Peyer's patch (tissue), 4 donors: ENCODE measurements around the gene ATP2A2.

Experiments
- POLR2A ChIP-seq, 2 donors: fragments of 450-650 bp; IDR thresholded peaks; one replicate each; pipeline ENCODE4 v1.5.1; 2017; ENCODE audit warnings: antibody characterized with exemption in 2 of 2, mild to moderate bottlenecking in 2 of 2, moderate library complexity in 2 of 2
- TF ChIP-seq, protein P1 (sequence below), 6 experiments: fragments of 450-650 bp in 4 of 6; fragments of 200-600 bp in 2 of 6; sonication (generic) in 1 of 6; IDR thresholded peaks; one replicate each; pipeline ENCODE4 v1.5.1; 2017 to 2019; ENCODE audit warnings: antibody characterized with exemption in 6 of 6, mild to moderate bottlenecking in 3 of 6, moderate library complexity in 1 of 6

DNA sequence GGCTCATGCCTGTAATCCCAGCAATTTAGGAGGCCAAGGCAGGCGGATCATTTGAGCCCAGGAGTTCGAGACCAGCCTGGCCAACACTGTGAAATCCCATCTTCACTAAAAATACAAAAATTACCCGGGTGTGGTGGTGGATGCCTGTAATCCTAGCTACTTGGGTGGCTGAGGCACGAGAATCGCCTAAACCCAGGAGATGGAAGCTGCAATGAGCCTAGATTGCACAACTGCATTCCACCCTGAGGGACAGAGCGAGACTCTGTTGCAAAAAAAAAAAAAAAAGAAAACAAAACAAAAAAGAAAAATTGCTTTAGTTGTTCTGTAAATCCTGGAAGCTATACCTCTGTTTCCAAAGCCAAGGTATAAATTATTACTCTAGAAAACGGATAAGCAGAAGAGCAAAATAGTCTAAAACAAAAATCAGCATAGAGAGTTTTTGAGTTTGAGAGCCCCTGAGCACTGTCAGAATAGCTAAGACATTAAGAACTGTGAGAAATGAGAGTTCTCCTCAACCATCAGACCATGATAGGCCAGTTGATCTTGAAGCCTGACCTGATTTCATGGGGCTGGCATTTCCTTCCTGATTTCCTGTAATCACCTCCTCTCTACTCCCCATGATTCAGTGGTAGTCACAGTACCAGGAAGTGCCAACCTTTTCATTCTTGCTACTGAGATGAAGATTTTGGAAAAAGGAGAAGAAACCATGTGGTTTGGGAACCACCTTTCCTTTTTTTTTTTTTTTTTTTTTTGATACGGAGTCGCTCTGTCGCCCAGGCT lies 31.7 kb downstream of the ATP2A2 start:
- no peak for TF ChIP-seq POLR2A (IDR thresholded peaks at IDR 0.05)
- TF ChIP-seq, protein P1, sequence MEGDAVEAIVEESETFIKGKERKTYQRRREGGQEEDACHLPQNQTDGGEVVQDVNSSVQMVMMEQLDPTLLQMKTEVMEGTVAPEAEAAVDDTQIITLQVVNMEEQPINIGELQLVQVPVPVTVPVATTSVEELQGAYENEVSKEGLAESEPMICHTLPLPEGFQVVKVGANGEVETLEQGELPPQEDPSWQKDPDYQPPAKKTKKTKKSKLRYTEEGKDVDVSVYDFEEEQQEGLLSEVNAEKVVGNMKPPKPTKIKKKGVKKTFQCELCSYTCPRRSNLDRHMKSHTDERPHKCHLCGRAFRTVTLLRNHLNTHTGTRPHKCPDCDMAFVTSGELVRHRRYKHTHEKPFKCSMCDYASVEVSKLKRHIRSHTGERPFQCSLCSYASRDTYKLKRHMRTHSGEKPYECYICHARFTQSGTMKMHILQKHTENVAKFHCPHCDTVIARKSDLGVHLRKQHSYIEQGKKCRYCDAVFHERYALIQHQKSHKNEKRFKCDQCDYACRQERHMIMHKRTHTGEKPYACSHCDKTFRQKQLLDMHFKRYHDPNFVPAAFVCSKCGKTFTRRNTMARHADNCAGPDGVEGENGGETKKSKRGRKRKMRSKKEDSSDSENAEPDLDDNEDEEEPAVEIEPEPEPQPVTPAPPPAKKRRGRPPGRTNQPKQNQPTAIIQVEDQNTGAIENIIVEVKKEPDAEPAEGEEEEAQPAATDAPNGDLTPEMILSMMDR (IDR thresholded peaks at IDR 0.05): no peak
